K562 (cell line): ENCODE measurements around the gene PARD6B. TPM values are rescaled to one million over a fixed set of nuclear protein-coding genes. Genes with fewer than 3 reads are reported as not detected.
A peak's percentile ranks its signal among the peaks of the same experiment; 100 is the strongest.

ENCODE experiments used
- ATAC-seq: fragments of 200-7000 bp; cut with Tn5 transposase; 3 replicates; pipeline ENCODE4 v1.9.1; 2020; ENCODE audit warnings: moderate library complexity
- BruUV-seq: library from RNA; stranded (reverse); fragments of 400-500 nt; replicated peaks from 2 replicates; lab custom pipeline; 2021; lab: Mats Ljungman, UMichigan
- CTCF ChIA-PET: fragments of 300-600 bp; formaldehyde crosslinking; extraction: SDS; loops from one replicate; lab custom pipeline; 2021; ENCODE audit warnings: low intra/inter-chr PET ratio; lab: Yijun Ruan, JAX
- POLR2A ChIA-PET: fragments of 300-600, 350-650 bp; sonication (Branson Sonifier 250); formaldehyde crosslinking; extraction: SDS; loops from one replicate; lab custom pipeline; 2021; ENCODE audit warnings: antibody characterized with exemption, inconsistent platforms; lab: Yijun Ruan, JAX
- DNase-seq, 4 experiments: peaks; one replicate each; pipeline versions ENCODE4 v3.0.0 to v3.0.0-alpha.2; 2011 to 2018; ENCODE audit warnings: low spot score in 3 of 4, mixed read lengths in 3 of 4; ENCODE audit errors: extremely low read depth in 1 of 4
- FAIRE-seq: peaks from 2 replicates; lab custom pipeline; 2011; peaks lifted over from hg19 to GRCh38; lab: Jason Lieb, UNC
- H2AFZ ChIP-seq: 2 replicates; pipeline ENCODE4 v1.6.0; 2011; ENCODE audit warnings: low read depth, low read length, control low read depth, inconsistent platforms
- H3K27ac ChIP-seq: fragments of 200-600 bp; 3 replicates; pipeline ENCODE4 v1.8.0; 2011; ENCODE audit warnings: low read depth, mild to moderate bottlenecking, control low read depth, inconsistent platforms, low read length, moderate library complexity, mixed read lengths; ENCODE audit errors: extremely low read depth
- H3K27me3 ChIP-seq, 2 experiments: fragments of 300-600 bp in 1 of 2; 2 replicates in 1 of 2; 3 replicates in 1 of 2; pipeline versions ENCODE4 v1.6.0 to v1.8.0; 2011; ENCODE audit warnings: inconsistent platforms in 2 of 2, low read length in 2 of 2, mild to moderate bottlenecking in 1 of 2, mixed read lengths in 1 of 2, moderate library complexity in 1 of 2; ENCODE audit not compliant: control insufficient read depth in 2 of 2, insufficient read depth in 2 of 2
- H3K36me3 ChIP-seq: fragments of 300-600 bp; 3 replicates; pipeline ENCODE4 v1.8.0; 2011; ENCODE audit warnings: mild to moderate bottlenecking, low read length, inconsistent platforms; ENCODE audit not compliant: control insufficient read depth, insufficient read depth
- H3K4me1 ChIP-seq, 2 experiments: fragments of 200-600 bp in 1 of 2; replicated peaks in 1 of 2; 2 replicates in 1 of 2; 3 replicates in 1 of 2; pipeline versions ENCODE4 v1.5.1 to v1.8.0; 2011; ENCODE audit warnings: inconsistent platforms in 2 of 2, low read length in 2 of 2, mild to moderate bottlenecking in 1 of 2, mixed read lengths in 1 of 2, moderate library complexity in 1 of 2; ENCODE audit not compliant: control insufficient read depth in 2 of 2, insufficient read depth in 2 of 2
- H3K4me2 ChIP-seq: 2 replicates; pipeline ENCODE4 v1.6.1; 2011; ENCODE audit warnings: low read length, control low read depth, inconsistent platforms, mixed read lengths; ENCODE audit not compliant: insufficient read depth
- H3K4me3 ChIP-seq: fragments of 200-600 bp; sonication (generic), shearing (Covaris generic); 2 replicates; pipeline ENCODE4 v1.5.1; 2016; ENCODE audit warnings: control low read depth, inconsistent platforms
- H3K79me2 ChIP-seq: fragments of 200-600 bp; 3 replicates; pipeline ENCODE4 v1.8.0; 2011; ENCODE audit warnings: low read length, inconsistent platforms; ENCODE audit not compliant: control insufficient read depth, insufficient read depth
- H3K9ac ChIP-seq, 2 experiments: 2 replicates each; pipeline versions ENCODE4 v1.6.0 to v1.6.1; 2011; ENCODE audit warnings: low read depth in 2 of 2, low read length in 2 of 2, control low read depth in 1 of 2, inconsistent platforms in 1 of 2, mild to moderate bottlenecking in 1 of 2, mixed read lengths in 1 of 2; ENCODE audit not compliant: insufficient read depth in 1 of 2
- H3K9me1 ChIP-seq: one replicate; pipeline ENCODE4 v1.6.0; 2011; ENCODE audit warnings: inconsistent platforms, mild to moderate bottlenecking, low read length, moderate library complexity; ENCODE audit not compliant: control insufficient read depth, insufficient read depth
- H3K9me3 ChIP-seq: replicated peaks from 2 replicates; pipeline ENCODE4 v1.5.1; 2011; ENCODE audit warnings: low read depth, low read length, inconsistent platforms; ENCODE audit not compliant: control insufficient read depth, insufficient read depth
- H4K20me1 ChIP-seq: replicated peaks from 2 replicates; pipeline ENCODE4 v1.6.1; 2011; ENCODE audit warnings: low read length, inconsistent platforms, mixed read lengths; ENCODE audit not compliant: control insufficient read depth, insufficient read depth
- ARID3B ChIP-seq: fragments of 250-450 bp; sonication (Bioruptor Pico); IDR thresholded peaks from 2 replicates; pipeline ENCODE4 v1.4.0; 2020; ENCODE audit warnings: borderline replicate concordance
- CBX8 ChIP-seq: fragments of 200-600 bp; sonication (generic); IDR thresholded peaks from 2 replicates; pipeline ENCODE4 v1.6.1; 2012; ENCODE audit warnings: borderline replicate concordance, mixed run types, low read depth, mild to moderate bottlenecking, moderate library complexity, mixed read lengths, low read length, control low read depth, inconsistent platforms; ENCODE audit not compliant: poor library complexity, severe bottlenecking; ENCODE audit errors: extremely low read depth
- CHD1 ChIP-seq: fragments of 200-600 bp; sonication (generic); IDR thresholded peaks from one replicate; pipeline ENCODE4 v1.6.1; 2012; ENCODE audit warnings: mild to moderate bottlenecking, moderate library complexity, low read length, inconsistent platforms
- CREB3L1 ChIP-seq: fragments of 450-650 bp; IDR thresholded peaks from 2 replicates; pipeline ENCODE4 v1.6.1; 2014; ENCODE audit warnings: low read depth, mild to moderate bottlenecking, moderate library complexity, borderline replicate concordance
- EGR1 ChIP-seq: fragments of 450-650 bp; conservative IDR thresholded peaks from 2 replicates; pipeline ENCODE4 v1.6.1; 2017; ENCODE audit warnings: mild to moderate bottlenecking
- EP400 ChIP-seq: fragments of 450-650 bp; IDR thresholded peaks from 2 replicates; pipeline ENCODE4 v1.6.1; 2017; ENCODE audit warnings: antibody characterized with exemption, mild to moderate bottlenecking, moderate library complexity
- KAT2B ChIP-seq: IDR thresholded peaks from one replicate; pipeline ENCODE4 v1.6.1; 2012; ENCODE audit warnings: low read depth, mild to moderate bottlenecking, control low read depth, inconsistent platforms, low read length, moderate library complexity
- MAZ ChIP-seq, 2 experiments: fragments of 450-650 bp in 1 of 2; sonication (generic) in 1 of 2; formaldehyde crosslinking; IDR thresholded peaks in 1 of 2; conservative IDR thresholded peaks in 1 of 2; 2 replicates each; pipeline versions ENCODE4 v1.4.0 to v1.5.0; 2020; ENCODE audit warnings: mild to moderate bottlenecking in 1 of 2, missing genetic modification reagents in 1 of 2
- NELFE ChIP-seq: IDR thresholded peaks from 2 replicates; pipeline ENCODE4 v1.6.1; 2011; ENCODE audit warnings: mild to moderate bottlenecking; ENCODE audit not compliant: insufficient read depth, insufficient read length
- PRMT5 ChIP-seq: sonication (generic); formaldehyde crosslinking; IDR thresholded peaks from 2 replicates; pipeline ENCODE4 v1.5.0; 2020; ENCODE audit warnings: missing genetic modification reagents
- RBM14 ChIP-seq: fragments of 200-400 bp; formaldehyde crosslinking; IDR thresholded peaks from 2 replicates; pipeline ENCODE4 v1.6.1; 2018; ENCODE audit warnings: low read depth, mild to moderate bottlenecking, low read length, moderate library complexity, borderline replicate concordance; ENCODE audit not compliant: insufficient read depth
- RBM25 ChIP-seq: fragments of 200-400 bp; formaldehyde crosslinking; IDR thresholded peaks from 2 replicates; pipeline ENCODE4 v1.6.1; 2018; ENCODE audit warnings: low read length, low read depth, moderate library complexity; ENCODE audit not compliant: severe bottlenecking
- SMARCC2 ChIP-seq: fragments of 450-650 bp; IDR thresholded peaks from 2 replicates; pipeline ENCODE4 v1.6.1; 2017; ENCODE audit warnings: antibody characterized with exemption, moderate library complexity, mild to moderate bottlenecking, low read depth
- SMARCE1 ChIP-seq: fragments of 450-650 bp; IDR thresholded peaks from 2 replicates; pipeline ENCODE4 v1.7.1; 2016; ENCODE audit warnings: mild to moderate bottlenecking
- SRSF7 ChIP-seq: fragments of 200-400 bp; formaldehyde crosslinking; optimal IDR thresholded peaks from 2 replicates; pipeline ENCODE3; 2017; ENCODE audit warnings: mild to moderate bottlenecking, low read depth, low read length
- ZBTB26 ChIP-seq: fragments of 450-650 bp; formaldehyde crosslinking; IDR thresholded peaks from 2 replicates; pipeline ENCODE4 v1.4.0; 2022; ENCODE audit warnings: missing genetic modification characterization
- WGBS: fragments of 100-300 bp; shearing (Covaris generic); methylation state at CpG from one replicate; pipeline ENCODE4 v1.1.6; 2016; ENCODE audit warnings: low coverage, mixed read lengths; ENCODE audit not compliant: insufficient coverage; ENCODE audit errors: missing lambda C conversion rate; 5-methylcytosine and 5-hydroxymethylcytosine counted together
- in situ Hi-C: fragments of 300-500 bp; cut with MboI; formaldehyde crosslinking; loops from 4 replicates; pipeline ENCODE4 v1.15.0; 2018; ENCODE audit warnings: inconsistent platforms, mixed read lengths
- intact Hi-C: fragments of 100-400 bp; cut with micrococcal nuclease; formaldehyde crosslinking; loops from 2 replicates; pipeline ENCODE4 v1.14.2; 2022
- polyA plus RNA-seq, 8 experiments: library from polyadenylated mRNA; depleted of rRNA in 4 of 8; stranded (reverse) in 5 of 8; unstranded in 3 of 8; fragments of >200 nt; fragmentation: Nextera tagmentation in 2 of 8; fragmentation: Illumina TruSeq in 1 of 8; extraction: Ambion mirVana in 2 of 8; extraction: Trizol in 1 of 8; gene quantifications; 2 replicates each; pipeline versions ENCODE4 v1.2.1 to v1.2.3, GENCODE V29; 2011 to 2014; ENCODE audit warnings: inconsistent platforms in 1 of 8, missing spikeins in 1 of 8
- total RNA-seq, 7 experiments: library from RNA; depleted of rRNA in 6 of 7; stranded (reverse); fragments of >200 nt in 6 of 7; fragmentation: Illumina TruSeq in 2 of 7; extraction: Trizol in 2 of 7; gene quantifications; 2 replicates each; pipeline versions ENCODE4 v1.2.1 to v1.2.3, GENCODE V29; 2011 to 2021; ENCODE audit warnings: low replicate concordance in 1 of 7

The PARD6B gene
- total and polyA plus RNA-seq, 9 of the 15 experiments (the other 6 are each of a cell fraction or from before 2014, with no cell fraction given): 1.7 to 12.3 (median 5.5) TPM

GRCh38 chr20:50690650-50691572 lies 40.5 kb upstream of the PARD6B start, which contains the start of gene RIPOR3:
Gene RIPOR3, minus strand, starts transcription at chr20:50691542. Its CDS starts 414 bp downstream, at chr20:50691128.
- ATAC-seq (peak; percentile 81), DNase-seq (peak; percentile 82 to 97 (median 91)), FAIRE-seq (peak; percentile 78)
- H3K79me2 ChIP-seq: peaks cover 50% of the 10 kb centered on the region
- peak within 1 kb of the TSS; percentile 71 to 89 for H3K9ac ChIP-seq
- H3K9me3 ChIP-seq: no peaks in the 10 kb centered on the region
- in situ Hi-C loops: no loop called here
- H3K36me3 ChIP-seq: peaks cover 29% of the 10 kb centered on the region
- ChIA-PET POLR2A (interaction anchor here (0.6 to 3.3 kb wide), 13 partner anchors 10 to 266 kb away, joined by 3 to 12 read pairs (median 3); no protein-coding TSS in a partner anchor), CTCF (no interaction called here)
- H3K27ac ChIP-seq: peak within 1 kb of the TSS; percentile 85
- peak within 1 kb of the TSS; percentile 52 for H3K4me3 ChIP-seq
- H4K20me1 ChIP-seq: no peaks in the 10 kb centered on the region
- H2AFZ ChIP-seq: peak within 1 kb of the TSS; percentile 81
- intact Hi-C loops: loop anchor here (2.0 to 5.0 kb wide), 2 partner anchors 18 to 41 kb away; partner anchors contain the start of gene PARD6B
- peak within 1 kb of the TSS; percentile 96 for H3K4me2 ChIP-seq
- WGBS: under 1% methylated on average over 35 of the region's 42 CpGs
- no peaks in the 10 kb centered on the region for H3K9me1 ChIP-seq
- no peaks in the 10 kb centered on the region for H3K27me3 ChIP-seq
- peaks cover 46 to 47% of the 10 kb centered on the region in 2 experiments for H3K4me1 ChIP-seq
- TSS peak; percentile 57 for BruUV-seq
- TF ChIP-seq SMARCC2: peak; percentile 88
- TF ChIP-seq SRSF7: no peak
- no peak for TF ChIP-seq RBM14
- no peak for TF ChIP-seq CREB3L1
- TF ChIP-seq ZBTB26: no peak
- TF ChIP-seq CBX8: no peak
- no peak for TF ChIP-seq KAT2B
- peak; percentile 25; the same call in 1 of the 2 replicates for TF ChIP-seq EGR1
- peak; percentile 89 for TF ChIP-seq SMARCE1
- TF ChIP-seq MAZ (CRISPR knock-in tag; conservative IDR thresholded peaks at IDR 0.05 in 1 of 2, IDR thresholded peaks at IDR 0.05 in 1 of 2): peak; percentile 90 to 91
- TF ChIP-seq EP400: peak; percentile 78
- peak; percentile 36 for TF ChIP-seq CHD1
- no peak for TF ChIP-seq RBM25
- TF ChIP-seq ARID3B (CRISPR knock-in tag): no peak
- TF ChIP-seq NELFE: no peak
- TF ChIP-seq PRMT5: no peak
